Ovary (tissue), 3 donors: ENCODE data around the gene CAMSAP3.

Experiments used
- CTCF ChIP-seq, 3 donors: fragments of 450-650 bp in 2 of 3; fragments of 200-600 bp in 1 of 3; IDR thresholded peaks; one replicate each; pipeline versions ENCODE4 v1.5.1 to v1.8.0; 2016 to 2022; ENCODE audit warnings: antibody characterized with exemption in 3 of 3, mild to moderate bottlenecking in 1 of 3
- POLR2A ChIP-seq: fragments of 450-650 bp; IDR thresholded peaks from one replicate; pipeline ENCODE4 v1.6.1; 2017; ENCODE audit warnings: antibody characterized with exemption, mild to moderate bottlenecking, moderate library complexity
- donor health status: DM: no; HTN: no; CAD: no.

GRCh38 chr19:7638802-7639465, 43.3 kb downstream of the CAMSAP3 start:
- no peak for TF ChIP-seq POLR2A
- TF ChIP-seq CTCF (IDR thresholded peaks at IDR 0.05), result no peak
